Heart left ventricle (tissue), 16 donors: Measurements from ENCODE around the gene DDX51. TPM values are rescaled to one million over a fixed set of nuclear protein-coding genes. Genes with fewer than 3 reads are reported as not detected.
"Not testable (repeated sequence)": the region's sequence is repeated elsewhere in the genome, so short reads cannot be mapped to it uniquely, and the experiment has no call there.

ENCODE experiments used
- ATAC-seq, 4 donors: fragments of 200-7000 bp; cut with Tn5 transposase; one replicate each; pipeline ENCODE4 v1.9.1; 2020 to 2022; ENCODE audit warnings: moderate library complexity in 4 of 4, mild to moderate bottlenecking in 3 of 4, moderate number of reproducible peaks in 1 of 4
- DNase-seq, 5 donors: peaks; one replicate each; pipeline ENCODE4 v3.0.0-alpha.2; 2020
- H3K27ac ChIP-seq, 12 donors: fragments of 200-600 bp; sonication (generic) in 4 of 12; one replicate each; pipeline versions ENCODE4 v1.5.0 to v1.8.0; 2016 to 2022; ENCODE audit warnings: mild to moderate bottlenecking in 2 of 12
- H3K27me3 ChIP-seq, 9 donors: fragments of 200-600 bp; sonication (generic) in 2 of 9; one replicate each; pipeline versions ENCODE4 v1.5.1 to v1.8.0; 2016 to 2022; ENCODE audit warnings: mild to moderate bottlenecking in 3 of 9
- H3K36me3 ChIP-seq, 9 donors: fragments of 200-600 bp; sonication (generic) in 2 of 9; one replicate each; pipeline versions ENCODE4 v1.5.0 to v1.8.0; 2018 to 2022; ENCODE audit warnings: mild to moderate bottlenecking in 2 of 9
- H3K4me1 ChIP-seq, 12 donors: fragments of 200-600 bp; sonication (generic) in 4 of 12; one replicate each; pipeline versions ENCODE4 v1.5.0 to v1.8.0; 2016 to 2022; ENCODE audit warnings: mild to moderate bottlenecking in 3 of 12
- H3K4me3 ChIP-seq, 12 donors: fragments of 200-600 bp; sonication (generic) in 4 of 12; one replicate each; pipeline versions ENCODE4 v1.5.0 to v1.8.0; 2017 to 2022; ENCODE audit warnings: mild to moderate bottlenecking in 9 of 12, moderate library complexity in 4 of 12
- H3K9me3 ChIP-seq, 12 donors: fragments of 200-600 bp; sonication (generic) in 4 of 12; one replicate each; pipeline versions ENCODE4 v1.5.0 to v1.8.0; 2016 to 2022; ENCODE audit warnings: mild to moderate bottlenecking in 1 of 12
- CTCF ChIP-seq, 12 donors: fragments of 200-600 bp; sonication (generic) in 4 of 12; IDR thresholded peaks; one replicate each; pipeline versions ENCODE4 v1.5.0 to v1.8.0; 2018 to 2022; ENCODE audit warnings: antibody characterized with exemption in 12 of 12, mild to moderate bottlenecking in 5 of 12
- POLR2A ChIP-seq, 2 donors: fragments of 450-650 bp; IDR thresholded peaks; one replicate each; pipeline ENCODE4 v1.6.1; 2017; ENCODE audit warnings: antibody characterized with exemption in 2 of 2, mild to moderate bottlenecking in 2 of 2, moderate library complexity in 2 of 2
- WGBS, 4 donors: extraction: QIAGEN DNeasy Blood & Tissue Kit in 2 of 4; methylation state at CpG; one replicate each; pipeline versions ENCODE4 v1.1.5 to v1.1.7; 2013 to 2018; 5-methylcytosine and 5-hydroxymethylcytosine counted together
- intact Hi-C, 10 donors: fragments of 100-400 bp; cut with DNase I; formaldehyde crosslinking; loops; one replicate each; pipeline versions ENCODE4 v1.11.1 to v1.14.2; 2022
- polyA plus RNA-seq, 2 donors: library from polyadenylated mRNA; stranded (reverse); fragments of 200-250 nt; gene quantifications; one replicate each; pipeline ENCODE4 v1.2.3, GENCODE V29; 2013
- total RNA-seq, 9 donors: library from RNA; depleted of rRNA in 2 of 9; stranded (reverse); fragments of >200 nt in 2 of 9; fragmentation: NEBNext Ultra II Directional in 3 of 9; extraction: Animal tissue kit (Norgen Biotek cat#: 25700) in 3 of 9; gene quantifications; one replicate each; pipeline versions ENCODE4 v1.1.0 to v1.2.4, GENCODE V29; 2016 to 2023
- donor health status: ischemic (EF 13 %, LVEDD 7.1; RV severe dilation, severe dysfunction).
- donor health status: healthy with polysubstance abuse.
- donor health status: DM: no; HTN: yes; CAD: no.
- donor health status: DM: no; HTN: no; CAD: no.
- donor health status: ischemic (EF 25% LVEDD 6.9; RV normal size, moderate dysfunction).
- donor health status: ischemic (EF 25% LVEDD 5.7; RV mildly dilated, moderate dysfunction).
- donor health status: healthy.
- donor health status: DM: yes; HTN: yes; CAD: no.
- donor health status: ischemic (EF 35%, LVEDD 5.7; RV mildly dilated, moderate dysfunction).
- donor health status: nonischemic (EF 11% LVEDD 7.7; RV severe dilation, severe dysfunction).
- donor health status: DM: yes; HTN: yes; CAD: no.
- donor health status: PGD.
- donor health status: ischemic (EF 29% LVEDD 5.4; RV normal size, mild dysfunction).
- donor health status: nonischemic (EF 23%, LVEDD 6.1; RV moderate dilation, normal function).

The DDX51 gene
- total and polyA plus RNA-seq, 11 donors = 4.1 to 14.7 (median 8.6) TPM

GRCh38 chr12:132140501-132140900, 3.6 kb downstream of the DDX51 start:
- 88 to 97% (median 93%) methylated on average over 10 to 15 of the region's 15 CpGs for WGBS, 4 donors
- H3K9me3 ChIP-seq = no peaks in the 10 kb centered on the region
- H3K36me3 ChIP-seq = peaks cover 0 to 47% (median 44%) of the 10 kb centered on the region in 9 donors
- TF ChIP-seq CTCF (IDR thresholded peaks at IDR 0.05) (no peak), POLR2A (IDR thresholded peaks at IDR 0.05) (no peak)
- DNase-seq (peak in 1 of 5 donors; percentile 27), ATAC-seq (no peak)
- H3K4me3 ChIP-seq = no peak overlapping the region
- no peaks in the 10 kb centered on the region for H3K27me3 ChIP-seq
- H3K4me1 ChIP-seq = peaks cover 3 to 30% (median 20%) of the 10 kb centered on the region in 12 donors
- no peak overlapping the region for H3K27ac ChIP-seq
- intact Hi-C loops = no loop called here

DNA sequence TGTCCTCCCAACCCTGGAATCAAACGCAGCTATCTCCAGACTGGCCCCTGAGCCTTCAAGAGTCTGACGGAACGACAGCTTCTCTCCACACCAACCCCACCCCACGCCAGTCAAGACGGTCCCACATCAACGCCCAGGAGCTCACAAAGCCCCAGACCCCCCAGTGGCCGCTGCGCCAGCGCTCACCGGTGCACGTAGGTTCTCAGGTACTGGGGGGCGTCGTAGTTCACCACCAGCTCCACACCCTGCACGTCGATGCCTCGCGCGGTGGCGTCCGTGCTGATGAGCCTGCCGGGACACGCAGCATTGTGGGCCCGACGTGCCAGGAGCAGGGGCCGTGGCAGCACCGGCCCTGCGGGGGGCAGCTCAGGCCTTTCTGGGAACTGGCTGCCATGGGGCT, 4.2 kb downstream of the DDX51 start:
- 92 to 96% (median 96%) methylated on average over 19 to 27 of the region's 27 CpGs for WGBS, 4 donors
- H3K36me3 ChIP-seq = peaks cover 0 to 47% (median 44%) of the 10 kb centered on the region in 9 donors
- no peak overlapping the region for H3K4me3 ChIP-seq
- no peak overlapping the region for H3K27ac ChIP-seq
- no peaks in the 10 kb centered on the region for H3K9me3 ChIP-seq
- no peaks in the 10 kb centered on the region for H3K27me3 ChIP-seq
- TF ChIP-seq CTCF (IDR thresholded peaks at IDR 0.05) = no peak
- TF ChIP-seq POLR2A (IDR thresholded peaks at IDR 0.05) = no peak
- ATAC-seq (no peak), DNase-seq (peak in 1 of 5 donors; percentile 18)
- H3K4me1 ChIP-seq = peaks cover 2 to 24% (median 14%) of the 10 kb centered on the region in 12 donors
- intact Hi-C loops = no loop called here

- Histone ChIP-seq H3K36me3 (peaks cover 0 to 47% (median 44%) of the 10 kb centered on the region in 9 donors), H3K4me1 (peaks cover 0 to 20% (median 12%) of the 10 kb centered on the region in 12 donors), H3K27me3 (no peaks in the 10 kb centered on the region), H3K4me3 (no peak overlapping the region), H3K27ac (no peak overlapping the region), H3K9me3 (no peaks in the 10 kb centered on the region)
- peak in 2 of 5 donors; percentile 21 to 55 for DNase-seq
- TF ChIP-seq CTCF (IDR thresholded peaks at IDR 0.05) = no peak
- TF ChIP-seq POLR2A (IDR thresholded peaks at IDR 0.05) = no peak
- ATAC-seq = no peak
- intact Hi-C loops = no loop called here
- 93 to 96% (median 95%) methylated on average over 25 to 34 of the region's 34 CpGs for WGBS, 4 donors
These were observed 4.9 kb downstream of the DDX51 start for GRCh38 chr12:132138941-132139871.

GRCh38 chr12:132137483-132138125, 6.5 kb downstream of the DDX51 start:
- Histone ChIP-seq H3K36me3 (peaks cover 0 to 47% (median 44%) of the 10 kb centered on the region in 9 donors), H3K4me1 (peaks cover 0 to 6% (median 3%) of the 10 kb centered on the region in 12 donors), H3K27ac (no peak overlapping the region), H3K27me3 (no peaks in the 10 kb centered on the region), H3K9me3 (no peaks in the 10 kb centered on the region), H3K4me3 (no peak overlapping the region)
- ATAC-seq (no peak), DNase-seq (peak in 1 of 5 donors; percentile 10)
- TF ChIP-seq POLR2A (IDR thresholded peaks at IDR 0.05) (no peak), CTCF (IDR thresholded peaks at IDR 0.05) (no peak)
- intact Hi-C loops = no loop called here
- WGBS, 4 donors = 85 to 87% (median 86%) methylated on average over 13 of the region's 13 CpGs

DNA sequence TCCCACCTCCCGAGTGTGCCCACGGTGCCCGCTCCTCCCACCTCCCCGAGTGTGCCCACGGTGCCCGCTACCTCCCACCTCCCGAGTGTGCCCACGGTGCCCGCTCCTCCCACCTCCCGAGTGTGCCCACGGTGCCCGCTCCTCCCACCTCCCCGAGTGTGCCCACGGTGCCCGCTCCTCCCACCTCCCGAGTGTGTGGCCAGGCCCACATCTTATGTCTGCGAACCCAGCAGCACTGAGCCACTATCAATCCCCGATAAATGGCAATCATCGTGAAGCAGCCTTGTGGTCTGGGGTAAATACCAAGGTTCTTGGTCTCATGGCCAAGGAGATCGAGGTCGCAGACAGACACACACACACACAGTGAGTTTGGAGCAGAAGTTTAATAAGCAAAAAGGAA, 7.9 kb downstream of the DDX51 start:
- intact Hi-C loops, H3K4me1 ChIP-seq, H3K27me3 ChIP-seq, DNase-seq, H3K27ac ChIP-seq, H3K9me3 ChIP-seq, H3K4me3 ChIP-seq, ATAC-seq: not testable (repeated sequence)
- WGBS, 4 donors = 78 to 94% (median 92%) methylated on average over 9 to 21 of the region's 21 CpGs
- peaks cover 0 to 34% (median 31%) of the 10 kb centered on the region in 9 donors for H3K36me3 ChIP-seq

- DNase-seq, H3K4me1 ChIP-seq, H3K9me3 ChIP-seq, ATAC-seq, intact Hi-C loops, H3K4me3 ChIP-seq, H3K27me3 ChIP-seq, H3K27ac ChIP-seq: not testable (repeated sequence)
- peaks cover 0 to 19% (median 16%) of the 10 kb centered on the region in 9 donors for H3K36me3 ChIP-seq
- WGBS, 4 donors = 84 to 100% (median 96%) methylated on average over 4 to 38 of the region's 39 CpGs
These were observed 9.4 kb downstream of the DDX51 start for GRCh38 chr12:132134653-132135183.
